Measurements from ENCODE around the gene RERE. TPM values are rescaled to one million over a fixed set of nuclear protein-coding genes. Genes with fewer than 3 reads are reported as not detected.

The RERE gene
- total RNA-seq, 1 donor from 2014 or later, result 88.5 TPM

GRCh38 chr1:8409106-8409505 is 408.3 kb downstream of the RERE start:
- no peak overlapping the region for H3K4me3 ChIP-seq
- peaks cover 93% of the 10 kb centered on the region for H3K4me1 ChIP-seq
- H3K9me3 ChIP-seq, result no peaks in the 10 kb centered on the region
- TF ChIP-seq CTCF (IDR thresholded peaks at IDR 0.05), result peak; percentile 47
- H3K27ac ChIP-seq, result peak overlapping the region; percentile 65
- ATAC-seq (peak; percentile 64 to 69), DNase-seq (no peak)
- intact Hi-C loops (cut with DNase I), result no loop called here
- H3K36me3 ChIP-seq, result peaks cover 34% of the 10 kb centered on the region
- no peaks in the 10 kb centered on the region for H3K27me3 ChIP-seq (ENCODE audit: low read depth)

GRCh38 chr1:8408151-8408839 is 409.1 kb downstream of the RERE start:
- Histone ChIP-seq H3K27ac (peak overlapping the region; percentile 65), H3K9me3 (no peaks in the 10 kb centered on the region), H3K4me3 (no peak overlapping the region), H3K36me3 (peaks cover 34% of the 10 kb centered on the region), H3K27me3 (ENCODE audit: low read depth) (no peaks in the 10 kb centered on the region), H3K4me1 (peaks cover 84% of the 10 kb centered on the region)
- no peak for DNase-seq
- TF ChIP-seq CTCF (IDR thresholded peaks at IDR 0.05), result no peak
- intact Hi-C loops (cut with DNase I), result no loop called here
- peak; percentile 61 to 76 for ATAC-seq

- H3K27ac ChIP-seq, result peak overlapping the region; percentile 65
- DNase-seq (no peak), ATAC-seq (peak in 1 of 2 donors; percentile 14)
- no peaks in the 10 kb centered on the region for H3K9me3 ChIP-seq
- H3K4me1 ChIP-seq, result peaks cover 78% of the 10 kb centered on the region
- H3K27me3 ChIP-seq (ENCODE audit: low read depth), result no peaks in the 10 kb centered on the region
- intact Hi-C loops (cut with DNase I), result no loop called here
- TF ChIP-seq CTCF (IDR thresholded peaks at IDR 0.05), result no peak
- H3K4me3 ChIP-seq, result no peak overlapping the region
- H3K36me3 ChIP-seq, result peaks cover 34% of the 10 kb centered on the region
Observed at GRCh38 chr1:8407652-8408051, 409.8 kb downstream of the RERE start.

GRCh38 chr1:8406960-8407359 is 410.5 kb downstream of the RERE start:
- DNase-seq, result no peak
- no peak for TF ChIP-seq CTCF (IDR thresholded peaks at IDR 0.05)
- no peaks in the 10 kb centered on the region for H3K27me3 ChIP-seq (ENCODE audit: low read depth)
- peak overlapping the region; percentile 65 for H3K27ac ChIP-seq
- no peak overlapping the region for H3K4me3 ChIP-seq
- intact Hi-C loops (cut with DNase I), result no loop called here
- peaks cover 71% of the 10 kb centered on the region for H3K4me1 ChIP-seq
- H3K9me3 ChIP-seq, result no peaks in the 10 kb centered on the region
- ATAC-seq, result no peak
- H3K36me3 ChIP-seq, result peaks cover 39% of the 10 kb centered on the region

- no peak for TF ChIP-seq CTCF (IDR thresholded peaks at IDR 0.05)
- Histone ChIP-seq H3K9me3 (no peaks in the 10 kb centered on the region), H3K4me1 (peaks cover 62% of the 10 kb centered on the region), H3K27ac (peak overlapping the region; percentile 26), H3K27me3 (ENCODE audit: low read depth) (no peaks in the 10 kb centered on the region), H3K36me3 (peaks cover 48% of the 10 kb centered on the region), H3K4me3 (no peak overlapping the region)
- ATAC-seq, result no peak
- no peak for DNase-seq
- intact Hi-C loops (cut with DNase I), result no loop called here
Observed at GRCh38 chr1:8406011-8406410, 411.4 kb downstream of the RERE start.

Data from lower lobe of right lung (tissue), 2 donors.